Activated CD8-positive, alpha-beta memory T cell treated with anti-CD3 and anti-CD28 coated beads for 4 hours (primary cell): ENCODE data around the gene KIF6.
"Not testable (repeated sequence)": the region's sequence is repeated elsewhere in the genome, so short reads cannot be mapped to it uniquely, and the experiment has no call there.

Experiments
- DNase-seq, 2 donors: peaks; one replicate each; pipeline ENCODE4 v3.0.0-alpha.2; 2020; ENCODE audit warnings: low read depth in 2 of 2

Gene KIF6

GRCh38 chr6:39499053-39499452, 226.2 kb downstream of the KIF6 start:
- no peak for DNase-seq

- no peak for DNase-seq
Observed at GRCh38 chr6:39498096-39498495, 227.1 kb downstream of the KIF6 start.

GRCh38 chr6:39496915-39497314, 228.3 kb downstream of the KIF6 start:
- no peak for DNase-seq

- no peak for DNase-seq
Observed at GRCh38 chr6:39496456-39496855, 228.8 kb downstream of the KIF6 start.

- DNase-seq, result no peak
Observed at GRCh38 chr6:39495640-39496039, 229.6 kb downstream of the KIF6 start.

- no peak for DNase-seq
Observed at GRCh38 chr6:39494998-39495397, 230.2 kb downstream of the KIF6 start.

- DNase-seq, result no peak
Observed at GRCh38 chr6:39493777-39494176, 231.4 kb downstream of the KIF6 start.

- DNase-seq, result no peak
Observed at GRCh38 chr6:39493174-39493573, 232.0 kb downstream of the KIF6 start.

GRCh38 chr6:39490108-39490507, 235.1 kb downstream of the KIF6 start:
- DNase-seq, result no peak

GRCh38 chr6:39488255-39488879, 236.8 kb downstream of the KIF6 start:
- DNase-seq, result no peak

GRCh38 chr6:39484276-39484675, 240.9 kb downstream of the KIF6 start:
- DNase-seq, result no peak

- DNase-seq, result not testable (repeated sequence)
Observed at GRCh38 chr6:39479819-39480218, 245.4 kb downstream of the KIF6 start.

GRCh38 chr6:39476670-39477069, 248.5 kb downstream of the KIF6 start:
- no peak for DNase-seq

GRCh38 chr6:39476151-39476550, 249.1 kb downstream of the KIF6 start:
- no peak for DNase-seq

GRCh38 chr6:39471954-39472659, 253.1 kb downstream of the KIF6 start:
- no peak for DNase-seq

- no peak for DNase-seq
Observed at GRCh38 chr6:39470506-39470905, 254.7 kb downstream of the KIF6 start.

GRCh38 chr6:39468385-39468784, 256.8 kb downstream of the KIF6 start:
- DNase-seq, result no peak

- DNase-seq, result no peak
Observed at GRCh38 chr6:39466631-39467030, 258.6 kb downstream of the KIF6 start.

- no peak for DNase-seq
Observed at GRCh38 chr6:39465539-39465938, 259.7 kb downstream of the KIF6 start.

- DNase-seq, result no peak
Observed at GRCh38 chr6:39464067-39464466, 261.1 kb downstream of the KIF6 start.

GRCh38 chr6:39453956-39454524, 271.2 kb downstream of the KIF6 start:
- no peak for DNase-seq

GRCh38 chr6:39453241-39453640, 272.0 kb downstream of the KIF6 start:
- DNase-seq, result no peak
